DMS114 treated with DMSO at 0.1 percent for 48 hours (cell line): ENCODE measurements around the gene BIRC6.
A peak's percentile ranks its signal among the peaks of the same experiment; 100 is the strongest.
"Not testable (repeated sequence)": the region's sequence is repeated elsewhere in the genome, so short reads cannot be mapped to it uniquely, and the experiment has no call there.

Experiments used
- DNase-seq: peaks from one replicate; lab custom pipeline; 2025; ENCODE audit not compliant: unreplicated experiment; lab: John Stamatoyannopoulos, UW

Gene BIRC6

DNA sequence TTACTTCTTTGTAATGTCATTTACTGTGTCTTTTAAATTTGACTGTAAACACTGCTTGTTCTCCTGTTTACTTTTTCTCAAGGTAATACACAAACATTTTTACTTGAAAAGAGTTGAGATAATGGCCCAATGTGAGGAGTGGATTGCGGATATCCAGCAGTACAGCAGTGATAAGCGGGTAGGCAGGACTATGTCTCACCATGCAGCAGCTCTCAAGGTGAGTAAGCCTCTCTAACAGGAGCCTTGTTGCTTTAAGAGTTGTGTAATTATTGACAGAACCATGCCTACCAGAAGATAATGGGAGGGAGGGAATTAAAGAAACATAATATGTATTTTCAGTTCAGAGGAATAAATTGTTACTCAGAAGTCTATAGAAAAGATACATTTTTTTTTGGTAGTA, 254.5 kb downstream of the BIRC6 start:
- DNase-seq = no peak

DNA sequence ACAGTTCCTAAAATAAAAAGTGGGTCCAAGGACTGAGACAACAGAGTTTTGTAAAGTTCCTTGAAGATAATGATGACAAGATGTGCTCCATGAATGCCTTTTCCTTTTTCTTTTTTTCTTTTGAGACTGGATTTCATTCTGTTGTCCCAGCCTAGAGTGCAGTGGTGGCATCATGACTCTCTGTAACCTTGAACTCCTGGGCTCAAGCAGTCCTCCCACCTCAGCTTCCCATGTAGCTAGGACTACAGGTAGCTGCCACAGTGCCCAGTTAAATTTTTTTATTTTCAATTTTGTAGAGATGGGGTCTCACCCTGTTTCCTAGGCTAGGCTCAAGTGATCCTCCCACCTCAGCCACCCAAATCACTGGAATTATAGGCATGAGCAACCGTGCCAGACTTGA, 254.9 kb downstream of the BIRC6 start:
- DNase-seq = no peak

DNA sequence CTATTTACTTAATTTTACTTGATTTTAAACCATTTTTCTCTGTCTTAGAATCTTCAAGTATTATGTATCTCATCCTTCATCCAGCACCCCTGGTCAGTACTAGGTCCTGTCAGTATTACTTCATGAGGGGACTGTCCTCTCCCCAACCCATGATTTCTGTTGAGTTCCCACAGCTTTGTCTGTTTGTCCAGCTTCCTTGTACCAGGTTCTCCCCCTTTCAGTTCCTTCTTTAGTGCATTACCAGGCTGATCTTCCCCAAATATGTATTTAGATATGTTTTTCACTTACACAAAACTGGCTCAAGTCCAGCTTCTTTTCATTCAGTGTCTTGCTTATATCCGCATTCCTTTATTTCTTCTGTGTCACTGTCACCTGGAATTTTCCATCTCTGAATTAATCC, 257.3 kb downstream of the BIRC6 start:
- no peak for DNase-seq

DNA sequence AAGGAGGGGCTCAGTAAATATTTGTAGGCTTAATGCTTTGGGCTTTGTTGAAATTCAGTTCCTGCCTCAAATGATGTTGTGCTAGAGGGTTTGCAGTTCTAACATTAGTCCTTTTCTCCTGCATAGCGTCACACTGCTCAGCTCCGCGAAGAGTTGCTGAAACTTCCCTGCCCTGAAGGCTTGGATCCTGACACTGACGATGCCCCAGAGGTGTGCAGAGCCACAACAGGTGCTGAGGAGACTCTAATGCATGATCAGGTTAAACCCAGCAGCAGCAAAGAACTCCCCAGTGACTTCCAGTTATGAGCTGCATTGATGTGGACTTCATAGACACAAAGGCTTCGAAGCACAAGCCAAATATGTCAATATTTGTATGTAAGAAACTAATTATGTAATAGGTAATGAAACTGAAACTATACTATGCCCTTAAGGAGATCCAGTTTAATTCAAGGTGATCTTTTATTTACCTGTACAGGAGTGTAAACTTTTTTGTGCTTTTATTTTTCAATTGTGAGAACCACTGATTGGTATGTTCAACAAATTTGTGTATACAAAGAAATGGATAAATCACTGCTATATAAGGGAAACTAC, 260.9 kb downstream of the BIRC6 start:
- DNase-seq = no peak

DNA sequence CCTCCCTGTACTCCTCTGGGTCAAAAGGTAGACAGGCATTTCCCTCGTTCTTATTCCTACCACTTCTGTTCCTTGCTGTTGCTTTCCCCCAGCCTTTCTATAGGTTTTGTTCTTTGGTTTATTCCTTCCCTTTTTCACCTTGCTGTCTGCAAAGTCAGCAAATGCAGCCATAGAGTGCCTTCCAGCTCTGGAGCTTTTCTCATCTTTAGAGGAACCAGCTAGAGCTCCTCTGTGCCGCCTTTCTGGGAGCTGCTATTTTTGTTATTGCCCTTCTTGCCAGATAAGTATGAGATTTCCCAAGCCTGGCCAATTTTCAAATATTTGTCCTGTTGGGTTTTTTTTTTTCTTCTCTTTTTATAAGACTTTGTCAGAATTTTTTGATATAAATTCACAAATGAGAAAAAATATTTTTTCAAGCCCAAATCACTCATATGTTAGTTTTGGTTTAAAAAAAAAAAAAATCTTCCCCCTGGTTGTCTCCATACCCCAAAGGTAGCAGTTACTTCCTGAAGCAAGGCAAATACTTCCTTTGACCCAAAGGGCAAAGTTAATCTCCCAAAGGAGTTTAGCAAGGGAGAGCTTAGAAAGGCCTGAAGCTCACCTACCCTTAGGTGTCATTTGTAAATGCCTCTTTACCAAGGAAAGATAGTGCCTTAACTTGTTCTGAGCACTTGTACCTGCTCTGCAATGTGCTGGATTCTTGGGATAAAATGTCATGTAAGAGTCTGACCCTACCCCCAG, 265.9 kb downstream of the BIRC6 start:
- DNase-seq = no peak

DNA sequence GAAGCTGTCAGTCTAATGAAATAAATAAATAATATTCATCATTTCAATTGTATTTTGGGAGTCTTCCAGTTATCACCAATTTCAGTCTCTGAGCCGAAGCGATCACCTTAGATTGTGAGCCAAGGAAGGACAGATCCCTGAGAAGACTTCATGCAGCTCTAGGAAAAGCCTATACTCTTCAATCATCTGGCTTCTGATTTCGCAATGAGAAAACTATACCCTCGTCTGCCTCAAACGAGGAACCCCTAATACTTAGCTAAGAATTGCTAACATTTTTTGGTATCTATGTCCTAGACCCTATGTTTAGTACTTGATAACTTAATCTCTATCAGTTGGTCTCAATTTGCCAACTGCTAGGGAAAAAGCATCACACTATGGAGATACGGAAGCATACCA, 266.5 kb downstream of the BIRC6 start:
- no peak for DNase-seq

DNA sequence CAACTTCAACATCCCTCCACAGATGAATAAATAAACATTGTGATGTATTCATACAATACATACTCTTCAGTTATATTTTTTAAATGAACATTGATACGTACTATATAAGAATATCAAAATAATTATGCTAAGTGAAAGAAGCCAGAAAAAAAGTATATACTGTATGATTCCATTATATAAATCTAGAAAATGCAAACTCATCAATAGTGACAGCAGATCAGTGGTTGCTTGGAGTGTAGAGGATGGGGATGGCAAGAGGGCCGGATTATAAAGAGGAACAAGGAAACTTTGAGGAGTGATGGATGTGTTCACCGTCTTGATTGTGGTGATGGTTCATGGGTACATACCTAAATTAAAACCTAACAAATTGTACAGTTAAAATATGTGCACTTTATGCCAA, 268.0 kb downstream of the BIRC6 start:
- no peak for DNase-seq

DNA sequence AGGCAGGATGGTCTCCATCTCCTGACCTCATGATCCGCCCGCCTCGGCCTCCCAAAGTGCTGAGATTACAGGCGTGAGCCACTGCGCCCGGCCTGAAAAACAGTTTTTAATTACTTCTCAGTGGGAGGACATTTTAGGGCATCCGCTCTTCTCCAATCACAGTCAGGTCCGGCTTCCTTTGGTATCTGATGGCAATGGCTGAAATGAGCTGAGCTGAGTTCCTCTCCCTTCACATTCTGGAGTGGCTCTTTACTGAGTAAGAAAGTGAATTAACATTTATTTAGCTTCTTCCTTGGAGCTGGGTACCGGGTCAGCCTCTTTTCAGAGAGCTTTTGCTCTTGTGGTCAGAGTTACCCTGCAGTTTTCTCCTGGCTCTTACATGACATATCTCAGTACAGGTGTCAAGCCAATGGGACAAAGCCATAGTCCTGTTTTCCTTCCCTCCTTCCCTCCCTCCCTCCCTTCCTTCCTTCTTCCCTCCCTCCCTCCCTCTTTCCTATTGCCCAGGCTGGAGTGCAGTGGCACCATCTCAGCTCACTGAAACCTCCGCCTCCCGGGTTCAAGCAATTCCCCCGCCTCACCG, 269.9 kb downstream of the BIRC6 start:
- no peak for DNase-seq

DNA sequence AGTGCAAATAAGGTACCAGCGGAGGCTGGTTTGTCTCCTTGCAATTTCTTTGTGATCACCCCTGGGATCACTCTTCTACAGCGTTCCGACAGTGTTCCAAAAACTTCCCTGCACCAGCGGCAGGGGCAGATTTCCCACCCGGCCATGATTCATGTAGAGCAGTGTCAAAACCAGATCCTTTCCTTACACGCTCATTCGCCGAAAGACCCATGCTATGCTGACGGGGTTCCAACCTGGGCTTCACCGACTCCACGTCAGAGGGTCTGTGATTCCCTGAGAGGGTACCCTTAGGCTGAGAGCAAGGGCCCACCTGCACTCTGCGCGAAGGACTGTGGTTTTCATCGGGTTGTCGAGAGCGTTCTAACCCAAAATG, 270.6 kb downstream of the BIRC6 start:
- peak; percentile 37 for DNase-seq

DNA sequence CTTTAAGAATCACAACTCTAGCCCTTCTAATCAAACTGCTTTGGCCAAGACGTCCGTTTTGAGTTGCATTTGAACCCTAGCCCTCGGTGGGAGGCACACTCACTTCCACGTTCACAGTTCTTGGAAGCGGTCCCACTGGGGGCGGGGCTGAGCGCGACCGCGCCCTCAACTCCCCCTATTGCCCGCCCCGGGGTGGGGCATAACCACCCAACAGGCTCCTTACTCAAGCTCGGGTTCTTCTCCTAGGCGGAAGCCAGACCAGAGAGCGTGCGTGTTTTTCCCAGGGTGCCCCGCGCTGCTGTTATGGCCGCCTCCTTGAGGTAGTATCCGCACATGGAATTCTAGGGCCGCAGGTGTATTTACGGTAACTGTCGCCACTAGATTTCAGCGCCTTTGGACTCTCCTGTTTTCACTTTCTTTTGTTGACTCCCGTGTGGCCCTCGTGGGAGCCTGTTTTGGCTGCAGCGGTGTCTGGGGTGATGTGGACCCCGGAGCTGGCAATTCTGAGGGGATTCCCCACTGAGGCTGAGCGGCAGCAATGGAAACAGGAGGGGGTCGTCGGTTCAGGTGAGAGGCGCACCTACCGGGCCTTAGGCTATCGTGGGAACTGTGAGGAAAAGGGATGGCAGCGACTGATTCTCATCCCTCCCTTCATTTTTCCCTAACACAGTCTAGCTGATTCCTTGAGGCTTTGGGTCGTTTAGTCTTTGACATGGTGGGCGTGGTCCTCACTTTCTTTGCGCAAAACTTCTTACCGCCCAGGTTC, 271.2 kb downstream of the BIRC6 start, which contains the start of gene TTC27:
TTC27 (plus strand) TSS at position 237 of the 766 bp plus-strand sequence; CDS start at position 480, 243 bp downstream.
- DNase-seq = peak; percentile 90

DNA sequence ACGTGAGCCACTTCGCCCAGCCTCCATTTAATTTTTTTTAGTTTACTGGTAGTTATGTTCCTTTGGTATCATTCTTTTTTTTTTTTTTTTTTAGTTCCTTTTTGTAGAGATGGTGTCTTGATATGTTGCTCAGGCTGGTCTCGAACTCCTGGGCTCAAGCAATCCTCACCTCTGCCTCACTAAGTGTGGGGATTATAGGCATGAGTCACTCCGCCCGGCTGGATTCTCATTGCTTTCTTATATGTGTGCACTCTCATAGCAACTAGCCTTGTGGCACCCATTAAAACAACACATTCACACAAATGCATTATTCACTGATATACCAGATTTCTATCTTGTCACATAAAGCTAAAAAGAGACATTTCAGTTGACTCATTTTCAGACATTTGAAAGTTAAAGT, 275.3 kb downstream of the BIRC6 start:
- DNase-seq = no peak

DNA sequence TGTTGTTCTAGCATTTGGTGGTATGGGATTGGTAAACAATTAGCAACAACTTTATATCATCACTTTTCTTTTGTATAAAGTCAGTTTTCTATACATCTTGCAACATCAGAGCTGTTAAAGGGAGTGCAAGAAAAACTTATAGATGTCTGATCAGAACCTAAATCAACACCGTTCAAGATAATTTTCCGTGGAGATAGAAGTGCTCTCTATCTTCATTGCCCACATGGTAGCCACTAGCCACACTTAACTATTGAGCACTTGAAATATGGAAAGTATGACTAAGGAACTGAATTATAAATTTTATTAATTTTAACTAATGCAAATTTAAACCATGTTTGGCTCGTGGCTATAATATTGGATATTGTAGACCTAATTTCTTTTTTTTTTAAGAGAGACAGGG, 276.2 kb downstream of the BIRC6 start:
- DNase-seq = no peak

DNA sequence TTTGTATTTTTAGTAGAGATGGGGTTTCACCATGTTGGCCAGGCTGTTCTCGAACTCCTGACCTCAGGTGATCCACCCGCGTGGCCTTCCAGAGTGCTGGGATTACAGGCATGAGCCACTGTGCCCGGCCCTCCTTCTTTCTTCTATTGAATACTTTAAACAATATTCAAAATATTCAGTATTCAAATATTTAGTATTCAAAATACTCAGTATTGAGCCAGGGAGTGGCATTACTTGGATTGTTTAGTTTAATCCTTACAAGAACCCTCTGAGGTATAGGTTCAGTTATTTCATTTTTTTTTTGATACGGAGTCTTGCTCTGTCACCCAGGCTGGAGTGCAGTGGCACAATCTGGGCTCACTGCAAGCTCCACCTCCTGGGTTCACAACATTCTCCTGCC, 281.7 kb downstream of the BIRC6 start:
- not testable (repeated sequence) for DNase-seq

DNA sequence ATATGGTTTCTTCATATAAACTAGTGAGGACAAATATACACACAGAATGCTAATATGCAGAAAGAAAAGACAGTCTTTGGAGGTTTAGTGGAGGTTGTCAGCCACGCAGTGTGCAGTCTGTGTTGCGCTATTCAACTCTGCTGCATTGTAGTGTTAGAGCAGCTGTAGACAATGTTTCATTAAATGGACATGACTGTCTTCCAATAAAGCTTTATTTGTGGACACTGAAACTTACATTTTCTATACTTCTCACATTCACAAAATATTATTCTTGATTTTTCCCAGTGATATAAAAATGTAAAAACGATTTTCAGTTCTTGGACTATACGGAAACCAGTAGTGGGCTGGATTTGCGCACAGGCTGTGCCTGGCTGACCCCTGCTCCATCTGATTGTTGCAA, 284.4 kb downstream of the BIRC6 start:
- DNase-seq = no peak

DNA sequence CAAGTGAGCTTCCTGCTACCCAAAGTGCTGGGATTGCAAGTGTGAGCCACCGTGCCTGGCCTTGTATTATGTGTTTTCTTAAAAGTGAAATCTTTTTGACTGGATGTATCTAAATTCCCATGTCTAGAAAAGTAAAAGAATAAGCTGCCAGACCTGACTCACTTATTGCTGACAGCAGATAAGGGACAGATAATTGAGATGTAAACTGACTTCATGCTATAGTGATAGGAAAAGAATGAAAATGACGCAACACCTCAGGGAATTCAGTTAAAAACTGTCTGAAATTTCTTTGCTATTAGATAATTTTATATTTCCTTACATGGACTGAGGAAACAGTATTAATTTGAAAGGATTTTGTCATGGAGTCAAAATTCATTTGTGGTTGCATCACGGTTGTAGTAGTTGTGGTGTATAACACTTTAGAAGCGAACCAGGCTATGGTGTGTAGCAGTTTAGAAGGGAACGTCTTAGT, 290.4 kb downstream of the BIRC6 start:
- no peak for DNase-seq

DNA sequence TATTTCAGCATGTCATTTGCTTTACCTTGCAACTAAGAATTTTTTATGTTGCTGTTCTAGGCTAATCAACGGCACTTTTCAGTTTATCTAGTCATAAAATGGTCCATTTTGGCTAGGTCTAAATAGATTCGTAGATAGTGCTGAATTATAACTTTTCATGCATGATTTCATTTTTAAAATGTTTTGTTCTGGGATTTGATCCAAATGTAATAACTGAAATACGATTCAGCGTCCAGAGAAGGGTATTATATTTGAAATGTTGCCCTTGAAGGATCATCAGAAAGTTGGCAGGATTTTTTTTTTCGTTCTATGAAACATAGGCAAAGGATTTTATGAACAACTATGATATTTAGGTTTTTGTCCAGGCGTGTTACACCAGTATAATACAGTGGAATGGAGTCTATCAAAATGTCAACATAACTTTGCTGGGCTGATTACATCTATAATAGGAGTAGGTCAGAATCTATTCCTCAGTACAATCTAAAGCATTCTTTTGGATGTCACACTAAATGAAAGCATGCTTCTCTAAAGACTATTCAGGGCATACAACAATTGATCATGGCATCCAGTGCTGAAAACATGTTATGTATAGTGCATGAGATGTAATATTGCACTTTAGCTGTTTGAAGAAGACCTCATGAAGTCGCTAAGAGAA, 295.9 kb downstream of the BIRC6 start:
- no peak for DNase-seq

DNA sequence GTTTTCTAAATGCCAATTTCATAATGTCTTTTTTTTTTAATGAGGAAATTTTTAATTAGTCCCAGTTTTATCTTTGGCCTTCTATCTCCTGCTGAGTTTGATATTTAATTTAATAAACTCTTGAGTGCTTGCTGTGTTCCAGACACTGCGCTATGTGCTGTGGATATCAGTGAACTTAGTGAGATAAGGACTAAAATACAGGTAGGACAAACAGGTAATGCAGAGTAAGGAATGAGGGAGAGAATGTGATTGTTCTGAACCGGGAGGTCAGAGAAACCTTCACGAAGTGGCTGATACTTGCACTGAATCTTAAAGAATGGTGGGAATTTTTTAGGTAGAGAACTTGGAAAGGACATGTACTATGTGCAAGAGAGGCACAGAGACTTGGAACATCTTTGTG, 299.2 kb downstream of the BIRC6 start:
- DNase-seq = no peak

DNA sequence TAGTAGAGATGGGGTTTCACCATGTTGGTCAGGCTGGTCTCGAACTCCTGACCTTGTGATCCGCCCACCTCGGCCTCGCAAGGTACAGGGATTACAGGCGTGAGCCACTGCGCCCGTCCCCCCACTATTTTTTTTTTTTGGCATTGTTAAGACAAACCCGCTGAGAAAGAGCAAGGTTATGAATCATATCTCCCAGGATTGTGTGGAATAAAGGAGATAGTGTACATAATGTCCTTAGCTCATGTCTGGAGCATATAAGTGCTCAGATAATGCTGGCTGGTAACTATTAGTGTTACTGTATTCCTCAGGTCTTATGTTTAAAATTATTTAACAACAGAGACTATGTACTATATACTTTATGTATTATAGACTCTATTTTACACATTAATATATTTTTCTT, 307.0 kb downstream of the BIRC6 start:
- DNase-seq = no peak

DNA sequence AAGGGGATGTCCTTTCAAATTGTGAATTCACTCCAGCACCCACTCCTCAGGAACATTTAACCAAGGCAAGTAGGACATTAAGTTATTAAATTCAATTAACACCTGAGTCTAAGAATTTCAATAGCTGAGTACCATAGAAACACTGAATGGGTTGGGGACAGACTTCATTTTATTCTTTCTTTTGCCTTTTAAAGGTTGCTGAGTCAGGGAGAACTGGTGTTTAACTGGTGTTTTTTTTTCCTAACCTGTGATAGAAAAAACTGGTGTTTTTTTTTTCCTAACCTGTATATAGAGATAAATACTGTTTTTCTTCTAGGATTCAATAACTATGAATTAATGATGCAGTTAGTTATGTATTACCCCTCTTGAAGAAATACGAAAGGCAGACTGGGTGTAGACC, 309.9 kb downstream of the BIRC6 start:
- DNase-seq = no peak

DNA sequence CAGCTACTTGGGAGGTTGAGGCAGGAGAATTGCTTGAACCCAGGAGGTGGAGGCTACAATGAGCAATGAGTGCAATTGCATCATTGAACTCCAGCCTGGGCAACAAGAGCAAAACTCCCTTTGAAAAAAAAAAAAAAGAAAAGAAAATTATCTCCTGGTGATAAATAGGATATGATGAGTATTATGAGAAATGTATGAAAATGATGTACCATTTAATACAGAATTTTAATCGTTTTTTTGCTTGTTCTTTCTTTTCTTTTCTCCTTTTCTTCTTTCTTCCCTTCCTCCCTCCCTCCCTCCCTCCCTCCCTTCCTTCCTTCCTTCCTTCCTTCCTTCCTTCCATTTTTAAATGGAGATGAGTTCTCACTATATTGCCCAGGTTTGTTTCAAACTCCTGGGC, 311.4 kb downstream of the BIRC6 start:
- DNase-seq = no peak
